Calu3 (cell line): Measurements from ENCODE around the gene SETD2. TPM values are rescaled to one million over a fixed set of nuclear protein-coding genes. Genes with fewer than 3 reads are reported as not detected.
"Not testable (repeated sequence)": the region's sequence is repeated elsewhere in the genome, so short reads cannot be mapped to it uniquely, and the experiment has no call there.

Source experiments
- BruUV-seq: library from RNA; stranded (reverse); fragments of 400-500 nt; replicated peaks from 2 replicates; lab custom pipeline; 2021; lab: Mats Ljungman, UMichigan
- CTCF ChIA-PET: fragments of 300-600 bp; sonication (Branson Sonifier 250); formaldehyde crosslinking; loops from one replicate; lab custom pipeline; 2022; ENCODE audit warnings: antibody characterized with exemption; lab: Charles Lee
- DNase-seq: peaks from one replicate; pipeline ENCODE4 v3.0.0; 2022
- H3K27ac Mint-ChIP-seq: one replicate; pipeline ENCODE4 v1.8.0; 2022; ENCODE audit warnings: mixed read lengths; ENCODE audit not compliant: unreplicated experiment
- H3K27me3 Mint-ChIP-seq: one replicate; pipeline ENCODE4 v1.8.0; 2022; ENCODE audit warnings: mixed read lengths; ENCODE audit not compliant: unreplicated experiment
- H3K36me3 Mint-ChIP-seq: one replicate; pipeline ENCODE4 v1.8.0; 2022; ENCODE audit warnings: mild to moderate bottlenecking, moderate library complexity, mixed read lengths; ENCODE audit not compliant: insufficient read depth, unreplicated experiment
- H3K4me1 Mint-ChIP-seq: one replicate; pipeline ENCODE4 v1.8.0; 2022; ENCODE audit warnings: mild to moderate bottlenecking, low read depth, mixed read lengths; ENCODE audit not compliant: unreplicated experiment
- H3K4me3 Mint-ChIP-seq: one replicate; pipeline ENCODE4 v1.8.0; 2022; ENCODE audit warnings: mild to moderate bottlenecking, low read depth, moderate library complexity, mixed read lengths; ENCODE audit not compliant: unreplicated experiment
- H3K9me3 Mint-ChIP-seq: one replicate; pipeline ENCODE4 v1.8.0; 2022; ENCODE audit warnings: low read depth, mixed read lengths; ENCODE audit not compliant: unreplicated experiment
- CTCF ChIP-seq: fragments of 200-600 bp; IDR thresholded peaks from one replicate; pipeline ENCODE4 v1.8.0; 2022; ENCODE audit warnings: antibody characterized with exemption; ENCODE audit not compliant: unreplicated experiment
- intact Hi-C: fragments of 100-400 bp; cut with micrococcal nuclease; formaldehyde crosslinking; loops from one replicate; pipeline ENCODE4 v1.10.0; 2022; ENCODE audit not compliant: unreplicated experiment
- total RNA-seq: library from RNA; stranded (reverse); gene quantifications from 2 replicates; pipeline ENCODE4 v1.2.3, GENCODE V29; 2022

Gene SETD2
- total RNA-seq, 1 experiment from 2014 or later = 39.2 TPM

GRCh38 chr3:47047069-47047468 is 116.8 kb downstream of the SETD2 start:
- Mint-ChIP-seq H3K4me1 (no peaks in the 10 kb centered on the region), H3K27ac (no peak overlapping the region), H3K9me3 (no peaks in the 10 kb centered on the region), H3K27me3 (no peaks in the 10 kb centered on the region), H3K36me3 (peaks cover 16% of the 10 kb centered on the region), H3K4me3 (no peak overlapping the region)
- no peak for TF ChIP-seq CTCF
- no peak for DNase-seq
- no TSS peak for BruUV-seq
- intact Hi-C loops = no loop called here
- CTCF ChIA-PET = no interaction called here

DNA sequence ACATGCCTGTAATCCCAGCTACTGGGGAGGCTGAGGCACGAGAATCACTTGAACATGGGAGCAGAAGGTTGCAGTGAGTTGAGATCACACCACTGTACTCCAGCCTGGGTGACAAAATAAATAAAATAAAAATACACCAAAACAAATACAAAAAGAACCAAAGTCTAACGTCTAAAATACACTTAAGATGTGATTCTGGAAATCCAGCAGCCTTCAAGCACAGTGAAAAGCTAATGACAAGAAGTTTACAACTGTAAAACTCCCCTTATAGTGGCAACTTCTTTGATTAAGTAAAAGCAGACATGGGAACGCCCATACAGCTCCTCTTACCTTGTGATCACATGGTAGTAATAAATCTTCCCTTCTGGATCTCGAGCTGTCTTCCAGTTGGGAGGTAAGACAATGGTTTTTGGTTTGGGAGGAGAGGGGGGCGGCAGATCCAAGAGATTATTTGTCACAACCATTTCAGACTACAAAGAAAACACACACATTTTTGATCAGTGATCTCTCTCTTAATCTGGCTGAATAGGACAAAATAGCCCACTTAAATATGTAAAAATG is 121.6 kb downstream of the SETD2 start:
- H3K4me1 Mint-ChIP-seq = no peaks in the 10 kb centered on the region
- H3K27me3 Mint-ChIP-seq = no peaks in the 10 kb centered on the region
- TF ChIP-seq CTCF = no peak
- DNase-seq = no peak
- intact Hi-C loops = no loop called here
- no peak overlapping the region for H3K4me3 Mint-ChIP-seq
- BruUV-seq = no TSS peak
- no peaks in the 10 kb centered on the region for H3K9me3 Mint-ChIP-seq
- no peak overlapping the region for H3K27ac Mint-ChIP-seq
- H3K36me3 Mint-ChIP-seq = peaks cover 24% of the 10 kb centered on the region
- CTCF ChIA-PET = no interaction called here

DNA sequence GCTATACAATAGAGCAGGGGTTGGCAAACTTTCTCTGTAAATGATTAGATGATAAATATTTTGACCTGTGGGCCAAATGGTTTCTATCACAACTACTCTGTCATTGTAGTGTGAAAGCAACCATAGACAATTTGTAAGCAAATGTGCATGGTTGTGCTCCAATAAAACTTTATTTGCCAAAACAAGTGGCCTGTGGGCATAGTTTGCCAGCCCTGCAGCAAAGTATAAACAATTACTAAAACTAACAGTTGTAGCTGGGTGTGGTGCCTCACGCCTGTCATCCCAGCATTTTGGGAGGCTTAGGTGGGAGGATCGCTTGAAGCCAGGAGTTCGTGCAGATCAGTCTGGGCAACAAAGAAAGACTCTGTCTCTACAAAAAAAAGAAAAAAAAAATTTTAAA is 122.8 kb downstream of the SETD2 start:
- BruUV-seq = no TSS peak
- CTCF ChIA-PET = interaction anchor here (0.8 kb wide), 1 partner anchor 1387 kb away, joined by 24 read pairs; no protein-coding TSS in a partner anchor
- H3K36me3 Mint-ChIP-seq = peaks cover 32% of the 10 kb centered on the region
- H3K4me3 Mint-ChIP-seq = no peak overlapping the region
- intact Hi-C loops = no loop called here
- no peak for DNase-seq
- no peak for TF ChIP-seq CTCF
- H3K27me3 Mint-ChIP-seq = no peaks in the 10 kb centered on the region
- no peaks in the 10 kb centered on the region for H3K4me1 Mint-ChIP-seq
- H3K27ac Mint-ChIP-seq = no peak overlapping the region
- no peaks in the 10 kb centered on the region for H3K9me3 Mint-ChIP-seq

DNA sequence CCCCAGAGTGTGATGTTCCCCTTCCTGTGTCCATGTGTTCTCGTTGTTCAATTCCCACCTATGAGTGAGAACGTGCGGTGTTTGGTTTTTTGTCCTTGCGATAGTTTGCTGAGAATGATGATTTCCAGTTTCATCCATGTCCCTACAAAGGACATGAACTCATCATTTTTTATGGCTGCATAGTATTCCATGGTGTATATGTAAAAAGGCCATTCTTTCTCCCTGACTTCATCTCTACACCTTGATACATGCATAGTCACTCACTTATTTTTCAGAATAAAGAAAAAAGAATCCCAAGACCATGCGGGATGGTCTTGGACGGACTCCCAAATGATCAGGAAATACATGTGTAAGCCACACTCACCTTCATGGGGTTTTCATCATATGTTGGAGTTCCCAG is 126.6 kb downstream of the SETD2 start:
- CTCF ChIA-PET, intact Hi-C loops, H3K9me3 Mint-ChIP-seq: not testable (repeated sequence)

DNA sequence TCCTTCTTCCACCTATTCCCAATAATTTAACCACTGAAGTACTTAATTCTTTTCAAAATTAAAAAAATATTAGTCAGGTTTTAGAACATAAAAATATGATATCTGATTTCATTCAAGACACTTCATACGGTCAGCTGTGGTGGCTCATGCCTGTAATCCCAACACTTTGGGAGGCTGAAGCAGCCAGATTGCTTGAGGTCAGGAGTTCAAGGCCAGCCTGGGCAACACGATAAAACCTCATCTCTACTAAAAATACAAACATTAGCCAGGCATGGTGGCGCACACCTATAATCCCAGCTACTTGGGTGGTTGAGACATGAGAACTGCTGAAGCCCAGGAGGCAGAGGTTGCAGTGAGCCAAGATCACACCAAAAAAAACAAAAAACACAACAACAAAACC is 127.8 kb downstream of the SETD2 start:
- Mint-ChIP-seq H3K9me3 (no peaks in the 10 kb centered on the region), H3K27me3 (no peaks in the 10 kb centered on the region), H3K4me3 (no peak overlapping the region), H3K4me1 (no peaks in the 10 kb centered on the region), H3K36me3 (peaks cover 29% of the 10 kb centered on the region), H3K27ac (no peak overlapping the region)
- CTCF ChIA-PET = no interaction called here
- DNase-seq = no peak
- BruUV-seq = no TSS peak
- intact Hi-C loops = no loop called here
- TF ChIP-seq CTCF = no peak

More for the DNA sequence above, 126.6 kb downstream of the SETD2 start:
- not testable (repeated sequence) for BruUV-seq, H3K27ac Mint-ChIP-seq, H3K4me1 Mint-ChIP-seq, H3K27me3 Mint-ChIP-seq, H3K4me3 Mint-ChIP-seq, DNase-seq
- H3K36me3 Mint-ChIP-seq = peaks cover 31% of the 10 kb centered on the region
